ENCODE data around the gene AZIN2. TPM values are rescaled to one million over a fixed set of nuclear protein-coding genes. Genes with fewer than 3 reads are reported as not detected.

The AZIN2 gene
- polyA plus RNA-seq, 1 experiment, result 6.4 TPM

DNA sequence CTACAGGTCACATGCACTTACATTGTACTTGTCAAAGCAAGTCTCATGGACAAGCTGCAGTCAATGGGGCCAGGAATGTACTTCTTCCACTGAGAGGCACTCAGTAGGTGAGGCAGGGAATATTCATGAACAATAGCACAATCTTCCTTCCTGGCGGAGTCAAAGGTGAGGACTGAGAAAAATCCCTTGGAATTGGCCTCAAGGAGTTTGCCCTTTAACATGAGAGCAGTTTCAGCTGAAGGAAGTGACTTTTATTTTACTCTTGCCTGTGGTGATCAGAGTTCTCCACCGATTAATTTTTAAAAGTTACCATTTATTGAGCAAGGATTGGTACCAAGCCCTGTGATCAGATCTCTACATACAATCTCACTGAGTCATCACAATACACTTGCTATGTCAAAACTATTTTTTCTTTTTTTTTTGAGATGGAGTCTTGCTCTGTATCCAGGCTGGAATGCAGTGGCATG lies 33.1 kb upstream of the AZIN2 start:
- Histone ChIP-seq H3K27me3 (ENCODE audit: control insufficient read depth, insufficient read depth, low read length) (no peaks in the 10 kb centered on the region; the same call in 1 of the 2 replicates), H3K36me3 (ENCODE audit: control insufficient read depth, insufficient read depth, low read length) (no peaks in the 10 kb centered on the region), H3K4me3 (ENCODE audit: low read depth, low read length) (no peak overlapping the region)
- ChIA-PET CTCF (interaction anchor here (1.6 kb wide), 1 partner anchor 114 kb away, joined by 5 read pairs; no protein-coding TSS in a partner anchor), POLR2A (no interaction called here)
- TF ChIP-seq, protein P1, sequence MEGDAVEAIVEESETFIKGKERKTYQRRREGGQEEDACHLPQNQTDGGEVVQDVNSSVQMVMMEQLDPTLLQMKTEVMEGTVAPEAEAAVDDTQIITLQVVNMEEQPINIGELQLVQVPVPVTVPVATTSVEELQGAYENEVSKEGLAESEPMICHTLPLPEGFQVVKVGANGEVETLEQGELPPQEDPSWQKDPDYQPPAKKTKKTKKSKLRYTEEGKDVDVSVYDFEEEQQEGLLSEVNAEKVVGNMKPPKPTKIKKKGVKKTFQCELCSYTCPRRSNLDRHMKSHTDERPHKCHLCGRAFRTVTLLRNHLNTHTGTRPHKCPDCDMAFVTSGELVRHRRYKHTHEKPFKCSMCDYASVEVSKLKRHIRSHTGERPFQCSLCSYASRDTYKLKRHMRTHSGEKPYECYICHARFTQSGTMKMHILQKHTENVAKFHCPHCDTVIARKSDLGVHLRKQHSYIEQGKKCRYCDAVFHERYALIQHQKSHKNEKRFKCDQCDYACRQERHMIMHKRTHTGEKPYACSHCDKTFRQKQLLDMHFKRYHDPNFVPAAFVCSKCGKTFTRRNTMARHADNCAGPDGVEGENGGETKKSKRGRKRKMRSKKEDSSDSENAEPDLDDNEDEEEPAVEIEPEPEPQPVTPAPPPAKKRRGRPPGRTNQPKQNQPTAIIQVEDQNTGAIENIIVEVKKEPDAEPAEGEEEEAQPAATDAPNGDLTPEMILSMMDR (IDR thresholded peaks at IDR 0.05; ENCODE audit: insufficient read depth, low read depth, low read length), result no peak
- no peak for DNase-seq (ENCODE audit: low read depth)

DNA sequence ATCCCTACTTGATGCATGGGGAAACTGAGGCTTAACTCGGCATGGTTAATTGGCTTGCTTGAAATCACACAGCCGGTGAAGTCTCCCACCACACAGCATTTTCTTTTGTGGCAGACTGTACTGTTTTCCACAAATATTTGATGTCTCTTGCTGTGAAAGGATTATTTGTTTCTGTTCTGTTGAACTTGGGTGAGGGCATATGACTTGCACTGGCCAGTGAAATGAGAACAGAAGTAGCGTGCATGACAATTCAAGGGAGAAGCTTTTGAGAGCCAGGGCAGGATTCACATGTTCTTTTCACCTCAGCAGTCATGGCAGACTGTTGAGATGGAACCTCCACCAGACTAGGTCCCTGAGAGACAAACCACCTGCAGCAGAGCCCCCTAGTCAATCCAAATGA lies 32.5 kb upstream of the AZIN2 start:
- POLR2A ChIA-PET, result no interaction called here

DNA sequence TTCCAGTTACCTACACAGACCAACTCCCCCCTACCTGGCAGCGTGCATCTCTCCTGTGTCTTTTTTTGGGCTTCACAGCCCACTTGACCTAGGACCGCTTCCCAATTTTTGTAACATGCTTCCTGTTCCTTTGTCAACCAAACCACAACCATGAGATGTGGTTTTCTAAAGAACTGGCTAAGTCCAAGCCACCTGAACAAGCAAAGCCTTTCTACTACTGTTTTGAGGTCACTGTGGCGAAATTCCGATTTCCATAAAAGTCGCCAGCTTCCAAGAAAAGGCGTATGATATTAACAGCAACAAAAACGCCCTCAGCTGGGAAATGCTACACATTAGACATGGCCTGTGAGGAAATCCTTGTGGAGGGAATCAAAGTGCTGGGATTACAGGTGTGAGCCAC lies 31.6 kb upstream of the AZIN2 start:
- CTCF ChIA-PET, result interaction anchor here (1.0 to 1.2 kb wide), 3 partner anchors 11 to 42 kb away, joined by 3 read pairs; no protein-coding TSS in a partner anchor
- no peak for DNase-seq (ENCODE audit: low read depth)
- POLR2A ChIA-PET, result interaction anchor here (0.6 kb wide), 1 partner anchor 96 kb away, joined by 3 read pairs; no protein-coding TSS in a partner anchor
- Histone ChIP-seq H3K36me3 (ENCODE audit: control insufficient read depth, insufficient read depth, low read length) (no peaks in the 10 kb centered on the region), H3K27me3 (ENCODE audit: control insufficient read depth, insufficient read depth, low read length) (no peaks in the 10 kb centered on the region; the same call in 1 of the 2 replicates), H3K4me3 (ENCODE audit: low read depth, low read length) (no peak overlapping the region)
- TF ChIP-seq, protein P1 (IDR thresholded peaks at IDR 0.05; ENCODE audit: insufficient read depth, low read depth, low read length), result no peak

More for the DNA sequence above, 32.5 kb upstream of the AZIN2 start:
- Histone ChIP-seq H3K4me3 (ENCODE audit: low read depth, low read length) (no peak overlapping the region), H3K36me3 (ENCODE audit: control insufficient read depth, insufficient read depth, low read length) (no peaks in the 10 kb centered on the region), H3K27me3 (ENCODE audit: control insufficient read depth, insufficient read depth, low read length) (no peaks in the 10 kb centered on the region; the same call in 1 of the 2 replicates)
- DNase-seq (ENCODE audit: low read depth), result no peak
- CTCF ChIA-PET, result interaction anchor here (1.0 to 1.6 kb wide), 3 partner anchors 10 to 115 kb away, joined by 3 to 5 read pairs (median 3); no protein-coding TSS in a partner anchor
- TF ChIP-seq, protein P1 (IDR thresholded peaks at IDR 0.05; ENCODE audit: insufficient read depth, low read depth, low read length), result no peak

DNA sequence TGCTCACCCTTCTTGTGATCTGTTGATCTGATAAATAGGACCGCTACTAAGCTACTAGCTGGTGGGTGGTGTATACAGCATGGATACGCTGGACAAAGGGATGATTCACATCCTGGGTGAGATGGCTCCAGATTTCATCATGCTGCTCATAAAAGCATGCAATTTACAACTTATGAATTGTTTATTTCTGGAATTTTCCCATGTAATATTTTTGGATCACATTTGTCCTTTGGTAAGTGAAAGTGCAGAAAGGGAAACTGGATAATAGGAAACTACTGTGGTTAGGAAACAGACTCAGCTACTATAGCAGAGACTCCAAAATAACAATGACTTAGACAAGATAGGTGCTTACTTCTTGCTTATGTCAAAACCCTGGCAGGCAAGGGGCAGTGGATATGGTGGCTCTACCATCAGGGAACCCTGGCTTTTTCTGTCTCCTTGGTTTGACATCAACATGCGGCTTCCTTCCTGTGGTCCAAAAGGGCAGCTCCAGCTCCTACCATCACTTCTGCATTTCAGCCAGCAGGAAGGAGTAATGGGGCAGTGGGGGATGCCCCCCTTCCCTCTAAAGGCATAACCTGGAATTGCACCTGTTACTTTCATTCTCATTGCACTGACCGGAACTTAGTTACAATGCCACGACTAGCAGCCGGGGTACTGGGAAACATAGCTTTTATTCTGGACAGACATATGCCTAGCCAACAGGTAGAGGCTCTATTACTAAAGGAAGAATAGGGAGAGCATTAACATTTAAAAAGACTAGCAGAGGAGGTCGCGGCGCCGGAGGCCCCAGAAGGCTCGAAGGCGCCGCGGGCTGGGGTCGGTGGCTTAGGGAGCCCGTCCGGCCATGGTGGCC lies 30.5 kb upstream of the AZIN2 start:
- no peaks in the 10 kb centered on the region for H3K36me3 ChIP-seq (ENCODE audit: control insufficient read depth, insufficient read depth, low read length)
- DNase-seq (ENCODE audit: low read depth), result peak; percentile 56
- ChIA-PET POLR2A (no interaction called here), CTCF (interaction anchor here (0.6 to 1.2 kb wide), 5 partner anchors 10 to 159 kb away, joined by 3 to 4 read pairs (median 3); partner anchors contain the start of gene AZIN2)
- TF ChIP-seq, protein P1 (IDR thresholded peaks at IDR 0.05; ENCODE audit: insufficient read depth, low read depth, low read length), result peak; percentile 16; the same call in 1 of the 2 replicates
- H3K4me3 ChIP-seq (ENCODE audit: low read depth, low read length), result no peak overlapping the region
- H3K27me3 ChIP-seq (ENCODE audit: control insufficient read depth, insufficient read depth, low read length), result no peaks in the 10 kb centered on the region

Measured in BJ (cell line).